Activated naive CD8-positive, alpha-beta T cell treated with anti-CD3 and anti-CD28 coated beads, Interleukin-2, amount 10 ng/mL, durations not matched to agents 7 days and 5 days (primary cell): Measurements from ENCODE around the gene ZSCAN29. TPM values are rescaled to one million over a fixed set of nuclear protein-coding genes. Genes with fewer than 3 reads are reported as not detected.

Source experiments
- ATAC-seq: fragments of 150-1000 bp; cut with Tn5 transposase; one replicate; pipeline ENCODE4 v1.10.0; 2021; ENCODE audit warnings: low read depth, moderate library complexity
- POLR2A ChIA-PET: fragments of 350-600 bp; sonication (Branson Sonifier 250); formaldehyde crosslinking; loops from one replicate; lab custom pipeline; 2021; ENCODE audit warnings: antibody characterized with exemption; lab: Charles Lee
- DNase-seq: peaks from one replicate; pipeline ENCODE4 v3.0.0; 2021
- H3K27ac Mint-ChIP-seq: one replicate; pipeline ENCODE4 v1.8.0; 2022; ENCODE audit warnings: mild to moderate bottlenecking, mixed read lengths
- H3K27me3 Mint-ChIP-seq: one replicate; pipeline ENCODE4 v1.8.0; 2022; ENCODE audit warnings: mild to moderate bottlenecking, moderate library complexity, mixed read lengths
- H3K36me3 Mint-ChIP-seq: one replicate; pipeline ENCODE4 v1.8.0; 2021; ENCODE audit warnings: mild to moderate bottlenecking, mixed read lengths
- H3K4me1 Mint-ChIP-seq: one replicate; pipeline ENCODE4 v1.8.0; 2021; ENCODE audit warnings: mixed read lengths
- H3K4me3 Mint-ChIP-seq: one replicate; pipeline ENCODE4 v1.8.0; 2022; ENCODE audit warnings: mild to moderate bottlenecking, moderate library complexity, mixed read lengths
- H3K9me3 Mint-ChIP-seq: one replicate; pipeline ENCODE4 v1.8.0; 2021; ENCODE audit warnings: mixed read lengths
- total RNA-seq, 2 experiments: library from RNA; stranded (reverse); gene quantifications; one replicate each; pipeline ENCODE4 v1.2.3, GENCODE V29; 2021

Gene ZSCAN29
- total RNA-seq, 2 experiments from 2014 or later = 34.0 to 36.1 TPM

- peaks cover 28% of the 10 kb centered on the region for H3K36me3 Mint-ChIP-seq
- peak overlapping the region; percentile 97 for H3K27ac Mint-ChIP-seq
- H3K27me3 Mint-ChIP-seq = peaks cover 2% of the 10 kb centered on the region
- ATAC-seq (no peak), DNase-seq (no peak)
- peak overlapping the region; percentile 92 for H3K4me3 Mint-ChIP-seq
- POLR2A ChIA-PET = interaction anchor here (0.7 to 0.9 kb wide), 2 partner anchors 10 to 41 kb away, joined by 3 read pairs; partner anchors contain the start of genes TUBGCP4 and ZSCAN29
- H3K4me1 Mint-ChIP-seq = peaks cover 25% of the 10 kb centered on the region
- H3K9me3 Mint-ChIP-seq = no peaks in the 10 kb centered on the region
Measured at GRCh38 chr15:43329217-43329959, 41.5 kb downstream of the ZSCAN29 start.

- Mint-ChIP-seq H3K36me3 (peaks cover 18% of the 10 kb centered on the region), H3K9me3 (no peaks in the 10 kb centered on the region), H3K27ac (no peak overlapping the region), H3K27me3 (peaks cover 6% of the 10 kb centered on the region), H3K4me3 (no peak overlapping the region), H3K4me1 (peaks cover 11% of the 10 kb centered on the region)
- DNase-seq = no peak
- ATAC-seq = no peak
- POLR2A ChIA-PET = no interaction called here
Measured at GRCh38 chr15:43325039-43325684, 45.7 kb downstream of the ZSCAN29 start.

- Mint-ChIP-seq H3K27me3 (peaks cover 10% of the 10 kb centered on the region), H3K9me3 (no peaks in the 10 kb centered on the region), H3K4me1 (peaks cover 2% of the 10 kb centered on the region), H3K36me3 (no peaks in the 10 kb centered on the region), H3K4me3 (no peak overlapping the region), H3K27ac (no peak overlapping the region)
- ATAC-seq = no peak
- no peak for DNase-seq
- POLR2A ChIA-PET = interaction anchor here (0.7 kb wide), 1 partner anchor 11 kb away, joined by 3 read pairs; no protein-coding TSS in a partner anchor
Measured at GRCh38 chr15:43318990-43319771, 51.7 kb downstream of the ZSCAN29 start.

- H3K4me1 Mint-ChIP-seq = peaks cover 2% of the 10 kb centered on the region
- H3K27ac Mint-ChIP-seq = no peak overlapping the region
- H3K36me3 Mint-ChIP-seq = no peaks in the 10 kb centered on the region
- H3K9me3 Mint-ChIP-seq = no peaks in the 10 kb centered on the region
- DNase-seq = no peak
- H3K4me3 Mint-ChIP-seq = no peak overlapping the region
- peaks cover 15% of the 10 kb centered on the region for H3K27me3 Mint-ChIP-seq
- POLR2A ChIA-PET = no interaction called here
- no peak for ATAC-seq
Measured at GRCh38 chr15:43317566-43318184, 53.2 kb downstream of the ZSCAN29 start.

GRCh38 chr15:43316971-43317346 lies 53.9 kb downstream of the ZSCAN29 start:
- Mint-ChIP-seq H3K27ac (no peak overlapping the region), H3K9me3 (no peaks in the 10 kb centered on the region), H3K4me1 (peaks cover 2% of the 10 kb centered on the region), H3K36me3 (no peaks in the 10 kb centered on the region), H3K27me3 (peaks cover 16% of the 10 kb centered on the region), H3K4me3 (no peak overlapping the region)
- DNase-seq (no peak), ATAC-seq (no peak)
- POLR2A ChIA-PET = no interaction called here

GRCh38 chr15:43316016-43316970 lies 54.5 kb downstream of the ZSCAN29 start:
- POLR2A ChIA-PET = no interaction called here
- Mint-ChIP-seq H3K27me3 (peaks cover 22% of the 10 kb centered on the region), H3K4me1 (peaks cover 5% of the 10 kb centered on the region), H3K36me3 (no peaks in the 10 kb centered on the region), H3K4me3 (no peak overlapping the region), H3K9me3 (no peaks in the 10 kb centered on the region), H3K27ac (no peak overlapping the region)
- DNase-seq (no peak), ATAC-seq (no peak)

- Mint-ChIP-seq H3K27me3 (peaks cover 34% of the 10 kb centered on the region), H3K36me3 (no peaks in the 10 kb centered on the region), H3K4me1 (peaks cover 6% of the 10 kb centered on the region), H3K9me3 (no peaks in the 10 kb centered on the region), H3K27ac (no peak overlapping the region), H3K4me3 (no peak overlapping the region)
- DNase-seq = no peak
- ATAC-seq = no peak
- POLR2A ChIA-PET = no interaction called here
Measured at GRCh38 chr15:43314171-43314570, 56.7 kb downstream of the ZSCAN29 start.

GRCh38 chr15:43312378-43312777 lies 58.5 kb downstream of the ZSCAN29 start:
- no peak for DNase-seq
- Mint-ChIP-seq H3K27ac (no peak overlapping the region), H3K9me3 (no peaks in the 10 kb centered on the region), H3K4me1 (peaks cover 6% of the 10 kb centered on the region), H3K27me3 (peaks cover 40% of the 10 kb centered on the region), H3K36me3 (no peaks in the 10 kb centered on the region), H3K4me3 (no peak overlapping the region)
- no peak for ATAC-seq
- POLR2A ChIA-PET = no interaction called here

Other genes starting within 250 kb of the ZSCAN29 start
- gene TMEM62, start 237.5 kb downstream of the ZSCAN29 start, total RNA-seq = 10 to 100 TPM; 23.3 to 28.1 TPM
- gene CCNDBP1, start 185.6 kb downstream of the ZSCAN29 start, total RNA-seq = 10 to 100 TPM; 80.4 to 86.5 TPM
- gene EPB42, start 150.0 kb downstream of the ZSCAN29 start, total RNA-seq = not detected
- gene TGM5, start 104.1 kb downstream of the ZSCAN29 start, total RNA-seq = under 1 TPM in 1 of 2 experiments, not detected in 1; 0.11 TPM
- not detected for gene TGM7, start 68.8 kb downstream of the ZSCAN29 start, total RNA-seq
- gene LCMT2, start 40.5 kb downstream of the ZSCAN29 start, total RNA-seq = 10 to 100 TPM; 11.9 to 13.0 TPM
- 10 to 100 TPM; 33.4 to 34.5 TPM for gene TUBGCP4, start 58 bp upstream of the ZSCAN29 start, total RNA-seq
- 10 to 100 TPM; 27.1 to 27.5 TPM for gene TP53BP1, start 122.1 kb upstream of the ZSCAN29 start, total RNA-seq
- gene MAP1A, start 146.6 kb upstream of the ZSCAN29 start, total RNA-seq = 1 to 10 TPM; 3.4 to 3.5 TPM
- gene PPIP5K1, start 219.2 kb upstream of the ZSCAN29 start, total RNA-seq = 10 to 100 TPM; 30.7 to 36.8 TPM
- not detected for gene CKMT1B, start 223.0 kb upstream of the ZSCAN29 start, total RNA-seq
- 1 to 10 TPM; 2.1 to 2.6 TPM for gene STRC, start 247.8 kb upstream of the ZSCAN29 start, total RNA-seq